GM23248 (cell line): ENCODE results near the gene UBR2. TPM values are rescaled to one million over a fixed set of nuclear protein-coding genes. Genes with fewer than 3 reads are reported as not detected.

ENCODE experiments used
- DNase-seq: peaks from one replicate; pipeline ENCODE4 v3.0.0-alpha.2; 2015
- H2AFZ ChIP-seq: fragments of 200-600 bp; sonication (generic); 2 replicates; pipeline ENCODE4 v1.6.1; 2016; ENCODE audit warnings: antibody characterized with exemption
- H3F3A ChIP-seq: fragments of 200-600 bp; sonication (generic); 2 replicates; pipeline ENCODE4 v1.6.1; 2016; ENCODE audit warnings: mild to moderate bottlenecking, antibody characterized with exemption, mixed run types; ENCODE audit not compliant: insufficient read depth
- H3K27ac ChIP-seq: fragments of 200-600 bp; sonication (generic); 2 replicates; pipeline ENCODE4 v1.5.1; 2016; ENCODE audit warnings: mild to moderate bottlenecking
- H3K27me3 ChIP-seq: fragments of 200-600 bp; sonication (generic); replicated peaks from 2 replicates; pipeline ENCODE4 v1.6.1; 2016; ENCODE audit warnings: mild to moderate bottlenecking; ENCODE audit not compliant: insufficient read depth
- H3K36me3 ChIP-seq: fragments of 200-600 bp; sonication (generic); 2 replicates; pipeline ENCODE4 v1.6.1; 2016; ENCODE audit warnings: low read depth, mild to moderate bottlenecking
- H3K4me1 ChIP-seq: fragments of 200-600 bp; sonication (generic); 2 replicates; pipeline ENCODE4 v1.6.1; 2016; ENCODE audit warnings: mild to moderate bottlenecking; ENCODE audit not compliant: insufficient read depth
- H3K4me2 ChIP-seq: fragments of 200-600 bp; sonication (generic); one replicate; pipeline ENCODE4 v1.6.1; 2016; ENCODE audit warnings: mild to moderate bottlenecking; ENCODE audit not compliant: unreplicated experiment
- H3K4me3 ChIP-seq: fragments of 200-600 bp; sonication (generic); 2 replicates; pipeline ENCODE4 v1.5.1; 2016; ENCODE audit warnings: mild to moderate bottlenecking
- H3K79me2 ChIP-seq: fragments of 200-600 bp; sonication (generic); 2 replicates; pipeline ENCODE4 v1.6.1; 2016; ENCODE audit warnings: mild to moderate bottlenecking; ENCODE audit not compliant: insufficient read depth
- H3K9ac ChIP-seq: fragments of 200-600 bp; sonication (generic); 2 replicates; pipeline ENCODE4 v1.6.1; 2016; ENCODE audit warnings: mild to moderate bottlenecking
- H3K9me2 ChIP-seq: fragments of 200-600 bp; sonication (generic); 2 replicates; pipeline ENCODE4 v1.6.1; 2016; ENCODE audit warnings: mixed run types, mild to moderate bottlenecking, moderate library complexity; ENCODE audit not compliant: insufficient read depth
- H3K9me3 ChIP-seq: fragments of 200-600 bp; sonication (generic); one replicate; pipeline ENCODE4 v1.6.1; 2017; ENCODE audit warnings: low read depth
- H4K20me1 ChIP-seq: fragments of 200-600 bp; sonication (generic); 2 replicates; pipeline ENCODE4 v1.6.0; 2016; ENCODE audit not compliant: insufficient read depth
- EZH2 ChIP-seq: fragments of 200-600 bp; sonication (generic); IDR thresholded peaks from 2 replicates; pipeline ENCODE4 v1.6.1; 2018; ENCODE audit warnings: antibody characterized with exemption, mild to moderate bottlenecking; ENCODE audit not compliant: insufficient read depth, poor library complexity, severe bottlenecking
- EZH2phosphoT487 ChIP-seq: fragments of 200-600 bp; sonication (generic); IDR thresholded peaks from 2 replicates; pipeline ENCODE4 v1.6.1; 2018; ENCODE audit warnings: antibody characterized with exemption, moderate library complexity, mild to moderate bottlenecking, low read depth; ENCODE audit not compliant: insufficient read depth
- WGBS, 2 experiments: methylation state at CpG; one replicate each; pipeline ENCODE4 v1.1.6; 2015 to 2017; ENCODE audit warnings: low lambda C conversion rate in 2 of 2, low coverage in 1 of 2; ENCODE audit errors: missing lambda C conversion rate in 2 of 2; 5-methylcytosine and 5-hydroxymethylcytosine counted together
- in situ Hi-C: fragments of 300-500 bp; cut with MboI; formaldehyde crosslinking; loops from 2 replicates; pipeline ENCODE4 v1.15.0; 2020
- polyA plus RNA-seq: library from polyadenylated mRNA; unstranded; fragments of >200 nt; fragmentation: Nextera tagmentation; extraction: Ambion mirVana; gene quantifications from 2 replicates; pipeline ENCODE4 v1.2.1, GENCODE V29; 2016
- total RNA-seq: library from RNA; depleted of rRNA; stranded (reverse); fragments of >200 nt; shearing (Covaris generic); gene quantifications from 2 replicates; pipeline ENCODE4 v1.2.3, GENCODE V29; 2014

The UBR2 gene
- total and polyA plus RNA-seq, 2 experiments from 2014 or later, result 8.5 to 23.3 TPM

DNA sequence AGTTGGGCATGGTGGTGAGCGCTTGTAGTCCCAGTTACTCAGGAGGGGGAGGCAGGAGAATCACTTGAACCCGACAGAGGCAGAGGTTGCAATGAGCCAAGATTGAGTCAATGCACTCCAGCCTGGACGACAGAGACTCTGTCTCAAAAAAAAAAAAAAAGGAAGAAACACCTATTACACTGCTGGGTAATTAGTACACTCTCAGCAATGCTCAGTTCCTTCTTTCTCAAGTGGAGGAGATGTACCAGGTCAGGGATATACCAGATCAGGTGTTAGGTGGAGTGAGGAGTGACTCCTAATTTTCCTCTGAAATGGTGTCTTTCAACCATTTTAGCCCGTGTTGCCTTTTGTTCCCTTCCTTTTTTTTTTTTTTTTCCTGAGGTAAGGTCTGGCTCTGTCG is 30.0 kb upstream of the UBR2 start:
- Histone ChIP-seq H3K27me3 (no peaks in the 10 kb centered on the region), H3K9ac (no peak overlapping the region), H2AFZ (no peak overlapping the region), H3F3A (no peaks in the 10 kb centered on the region), H3K27ac (no peak overlapping the region), H3K4me1 (0 out of 2 replicates have a peak, but pooled peaks cover 3% of the 10 kb centered on the region), H3K4me3 (no peak overlapping the region), H3K4me2 (no peak overlapping the region), H3K36me3 (no peaks in the 10 kb centered on the region), H3K9me3 (no peaks in the 10 kb centered on the region), H4K20me1 (no peaks in the 10 kb centered on the region), H3K79me2 (no peaks in the 10 kb centered on the region), H3K9me2 (no peaks in the 10 kb centered on the region)
- in situ Hi-C loops, result loop anchor here (25.0 kb wide), 1 partner anchor 271 kb away; no protein-coding TSS in a partner anchor
- DNase-seq, result no peak
- 71 to 80% methylated on average over 5 of the region's 5 CpGs for WGBS, 2 experiments
- no peak for TF ChIP-seq EZH2phosphoT487
- TF ChIP-seq EZH2, result no peak

GRCh38 chr6:42537536-42537935 is 26.3 kb upstream of the UBR2 start:
- Histone ChIP-seq H3K27ac (no peak overlapping the region), H4K20me1 (no peaks in the 10 kb centered on the region), H3K9ac (no peak overlapping the region), H3K4me1 (no peaks in the 10 kb centered on the region), H3K36me3 (no peaks in the 10 kb centered on the region), H2AFZ (no peak overlapping the region), H3F3A (no peaks in the 10 kb centered on the region), H3K4me3 (no peak overlapping the region), H3K9me3 (no peaks in the 10 kb centered on the region), H3K79me2 (no peaks in the 10 kb centered on the region), H3K9me2 (no peaks in the 10 kb centered on the region), H3K27me3 (no peaks in the 10 kb centered on the region), H3K4me2 (no peak overlapping the region)
- WGBS, 2 experiments, result 88 to 95% methylated on average over 1 of the region's 1 CpG
- no peak for DNase-seq
- in situ Hi-C loops, result loop anchor here (25.0 kb wide), 1 partner anchor 275 kb away; no protein-coding TSS in a partner anchor
- TF ChIP-seq EZH2phosphoT487 (no peak), EZH2 (no peak)

DNA sequence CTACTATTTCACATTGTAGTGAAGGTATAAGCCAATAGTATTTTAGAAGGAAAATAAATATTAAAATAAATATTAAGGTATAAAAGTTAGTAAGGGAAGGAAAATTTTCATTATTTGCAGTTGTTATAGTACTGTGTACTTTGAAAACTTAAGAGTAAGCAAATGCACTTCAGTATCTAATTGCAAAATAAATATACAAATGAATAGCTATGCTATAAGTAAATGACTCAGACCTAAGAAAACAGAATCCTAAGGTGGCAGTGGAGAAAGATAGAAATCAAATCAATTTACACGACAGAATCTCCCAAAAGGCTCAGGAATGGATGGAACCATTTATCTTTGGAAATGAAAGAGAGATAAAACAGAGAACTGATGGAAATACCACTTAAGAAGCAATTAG is 24.7 kb upstream of the UBR2 start:
- TF ChIP-seq EZH2phosphoT487 (no peak), EZH2 (no peak)
- Histone ChIP-seq H3K9me3 (no peaks in the 10 kb centered on the region), H2AFZ (no peak overlapping the region), H4K20me1 (no peaks in the 10 kb centered on the region), H3K9me2 (no peaks in the 10 kb centered on the region), H3K27ac (no peak overlapping the region), H3K4me1 (no peaks in the 10 kb centered on the region), H3K79me2 (no peaks in the 10 kb centered on the region), H3K36me3 (no peaks in the 10 kb centered on the region), H3K4me3 (no peak overlapping the region), H3K9ac (no peak overlapping the region), H3F3A (no peaks in the 10 kb centered on the region), H3K4me2 (no peak overlapping the region), H3K27me3 (no peaks in the 10 kb centered on the region)
- in situ Hi-C loops, result loop anchor here (25.0 kb wide), 1 partner anchor 277 kb away; no protein-coding TSS in a partner anchor
- no peak for DNase-seq
- 83 to 96% methylated on average over 1 of the region's 1 CpG for WGBS, 2 experiments

- DNase-seq, result no peak
- 99% methylated on average over 7 of the region's 7 CpGs for WGBS, 2 experiments
- in situ Hi-C loops, result loop anchor here (10.0 to 25.0 kb wide), 2 partner anchors 283 to 470 kb away; no protein-coding TSS in a partner anchor
Measured at GRCh38 chr6:42545226-42545773, 18.5 kb upstream of the UBR2 start.

More at GRCh38 chr6:42545226-42545773, 18.5 kb upstream of the UBR2 start:
- Histone ChIP-seq H3K9me2 (no peaks in the 10 kb centered on the region), H3K36me3 (no peaks in the 10 kb centered on the region), H3K27me3 (no peaks in the 10 kb centered on the region), H3K9me3 (no peaks in the 10 kb centered on the region), H3K27ac (no peak overlapping the region), H3K79me2 (no peaks in the 10 kb centered on the region), H3K9ac (no peak overlapping the region), H3F3A (0 out of 2 replicates have a peak, but pooled peaks cover 5% of the 10 kb centered on the region), H3K4me1 (0 out of 2 replicates have a peak, but pooled peaks cover 3% of the 10 kb centered on the region), H3K4me3 (no peak overlapping the region), H3K4me2 (no peak overlapping the region), H4K20me1 (no peaks in the 10 kb centered on the region), H2AFZ (no peak overlapping the region)
- TF ChIP-seq EZH2 (no peak), EZH2phosphoT487 (no peak)
